ENCODE results near the gene DPP6.

The DPP6 gene

GRCh38 chr7:154696556-154696955 is 644.4 kb downstream of the DPP6 start:
- TF ChIP-seq CTCF (conservative IDR thresholded peaks at IDR 0.05): no peak
- H3K27ac ChIP-seq: no peak overlapping the region

DNA sequence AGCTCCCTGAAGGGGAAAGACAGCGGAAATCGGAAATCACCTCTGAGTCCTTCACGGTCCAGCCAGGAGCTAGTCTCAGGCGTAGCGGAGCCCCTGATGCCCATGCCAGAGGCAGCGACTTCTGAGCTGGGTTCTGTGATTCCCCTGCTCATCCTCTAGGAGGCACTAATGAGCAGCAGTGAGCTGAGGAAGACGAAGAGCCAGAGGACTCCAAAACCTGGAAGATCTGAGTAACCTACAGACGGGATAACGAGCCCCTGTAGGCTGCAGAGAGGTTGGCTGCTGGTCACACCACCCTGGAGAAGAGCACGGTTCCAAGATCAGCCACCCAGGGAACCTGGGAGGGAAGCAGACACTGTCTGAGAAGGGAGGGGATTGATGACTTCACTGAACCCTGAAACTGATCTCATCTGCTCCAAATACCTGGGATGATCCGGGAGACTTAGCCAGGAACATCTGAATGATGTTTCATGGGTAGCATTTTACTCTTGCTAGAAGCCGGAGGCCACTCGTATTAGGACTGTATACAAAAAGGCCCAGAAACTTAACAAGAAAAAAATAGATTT is 646.6 kb downstream of the DPP6 start:
- peak; percentile 45 for TF ChIP-seq CTCF (conservative IDR thresholded peaks at IDR 0.05)
- no peak overlapping the region for H3K27ac ChIP-seq

- TF ChIP-seq CTCF (conservative IDR thresholded peaks at IDR 0.05): no peak
- H3K27ac ChIP-seq: no peak overlapping the region
These were observed 647.2 kb downstream of the DPP6 start for GRCh38 chr7:154699417-154699816.

DNA sequence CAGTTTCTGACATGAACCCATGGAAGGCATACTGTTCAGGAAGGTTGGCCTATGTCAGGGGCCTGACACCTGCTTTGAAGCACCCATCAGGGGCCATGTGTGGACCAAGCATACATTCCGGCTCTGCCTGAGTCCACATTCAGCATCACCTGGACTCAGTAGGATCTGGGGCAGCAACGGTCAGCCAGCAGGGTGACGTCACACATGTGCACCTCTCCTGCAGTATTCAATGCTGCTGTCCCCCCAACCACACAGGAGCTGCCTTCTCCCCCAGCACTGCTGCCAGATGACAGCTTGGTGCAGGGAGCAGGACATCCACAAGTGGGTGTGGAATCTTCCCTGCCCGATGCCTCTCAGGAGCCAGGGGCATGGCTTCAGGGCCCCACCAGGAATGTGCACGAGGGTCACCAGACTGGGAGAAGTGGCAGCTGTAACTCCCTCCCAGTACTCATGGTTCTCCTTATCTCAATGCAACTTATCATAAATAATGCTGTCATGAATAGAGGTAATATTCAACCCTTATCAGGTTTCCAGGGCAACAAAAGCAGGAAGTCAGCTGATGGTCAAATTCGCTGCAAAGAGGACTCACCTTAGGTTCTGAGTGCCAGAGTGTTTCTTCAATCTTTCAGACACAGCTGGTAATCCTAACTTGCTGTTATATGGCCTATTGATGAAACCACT is 657.8 kb downstream of the DPP6 start:
- no peak for TF ChIP-seq CTCF (conservative IDR thresholded peaks at IDR 0.05)
- no peak overlapping the region for H3K27ac ChIP-seq

- TF ChIP-seq CTCF (conservative IDR thresholded peaks at IDR 0.05): no peak
- H3K27ac ChIP-seq: no peak overlapping the region
These were observed 667.8 kb downstream of the DPP6 start for GRCh38 chr7:154720016-154720415.

DNA sequence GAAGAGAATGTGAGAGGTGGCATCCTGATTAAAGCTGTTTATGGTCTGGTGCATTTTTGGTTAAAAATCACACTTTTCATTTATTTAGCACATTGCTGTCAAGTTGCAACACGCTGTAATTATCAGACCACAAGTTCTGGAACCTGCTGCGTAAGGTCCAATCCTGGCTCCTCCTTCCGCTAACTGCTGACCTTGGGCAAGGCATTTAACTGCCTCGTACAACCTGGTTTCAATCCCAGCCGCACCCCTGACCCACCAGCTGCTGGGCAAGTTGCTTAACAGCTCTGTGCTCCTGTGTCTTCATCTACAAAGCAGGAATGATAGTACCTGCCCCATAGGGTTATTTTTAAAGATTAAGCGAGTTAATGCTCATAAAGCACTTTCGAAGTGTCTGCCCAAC is 668.9 kb downstream of the DPP6 start:
- no peak overlapping the region for H3K27ac ChIP-seq
- TF ChIP-seq CTCF (conservative IDR thresholded peaks at IDR 0.05): no peak

GRCh38 chr7:154726368-154726767 is 674.2 kb downstream of the DPP6 start:
- H3K27ac ChIP-seq: no peak overlapping the region
- no peak for TF ChIP-seq CTCF (conservative IDR thresholded peaks at IDR 0.05)

Data from VCaP (cell line).